GM12878 (cell line): ENCODE data around the gene FTO.

ENCODE experiments used
- BCL11A ChIP-seq: IDR thresholded peaks from 2 replicates; pipeline ENCODE4 v1.6.1; 2011; ENCODE audit warnings: low read depth, low read length
- CTCF ChIP-seq, 3 experiments: IDR thresholded peaks in 2 of 3; conservative IDR thresholded peaks in 1 of 3; 2 replicates each; pipeline ENCODE4 v1.5.1; 2011; ENCODE audit warnings: low read depth in 3 of 3, low read length in 3 of 3, mild to moderate bottlenecking in 3 of 3, control low read depth in 2 of 3, moderate library complexity in 2 of 3, inconsistent platforms in 1 of 3, mixed read lengths in 1 of 3; ENCODE audit not compliant: control insufficient read depth in 2 of 3, insufficient read depth in 1 of 3; ENCODE audit errors: extremely low read depth in 1 of 3
- E2F4 ChIP-seq: IDR thresholded peaks from 2 replicates; pipeline ENCODE4 v1.6.1; 2012; ENCODE audit warnings: low read depth, low read length, improper control_type of control experiment
- MAX ChIP-seq: IDR thresholded peaks from 2 replicates; pipeline ENCODE4 v1.6.1; 2012; ENCODE audit warnings: low read depth, low read length, improper control_type of control experiment
- MYB ChIP-seq: fragments of 150-350 bp; IDR thresholded peaks from 2 replicates; pipeline ENCODE4 v1.6.1; 2014; ENCODE audit warnings: mild to moderate bottlenecking, low read depth, low read length, borderline replicate concordance
- STAT3 ChIP-seq: IDR thresholded peaks from 2 replicates; pipeline ENCODE4 v1.6.1; 2011; ENCODE audit warnings: low read depth, low read length, improper control_type of control experiment
- ZNF24 ChIP-seq: fragments of 450-650 bp; IDR thresholded peaks from 2 replicates; pipeline ENCODE4 v1.6.1; 2017; ENCODE audit warnings: antibody characterized with exemption, mild to moderate bottlenecking

GRCh38 chr16:53894686-53895085, 190.7 kb downstream of the FTO start:
- TF ChIP-seq MYB (no peak), BCL11A (no peak), MAX (no peak), ZNF24 (no peak), STAT3 (no peak), CTCF (IDR thresholded peaks at IDR 0.05 in 2 of 3, conservative IDR thresholded peaks at IDR 0.05 in 1 of 3; ENCODE audit: control insufficient read depth in 2 of 3, extremely low read depth in 1 of 3, insufficient read depth in 1 of 3, low read depth in 3 of 3, low read length in 3 of 3) (no peak), E2F4 (no peak)
